HG02588 (cell line): ENCODE data around the gene TFCP2.
A peak's percentile ranks its signal among the peaks of the same experiment; 100 is the strongest.
"Not testable (repeated sequence)": the region's sequence is repeated elsewhere in the genome, so short reads cannot be mapped to it uniquely, and the experiment has no call there.

Source experiments
- ATAC-seq: cut with Tn5 transposase; IDR thresholded peaks from one replicate; pipeline ENCODE4 v1.9.1; 2021; ENCODE audit warnings: mild to moderate bottlenecking, moderate library complexity; ENCODE audit not compliant: unreplicated experiment

The TFCP2 gene

GRCh38 chr12:51085757-51086156 is 87.2 kb downstream of the TFCP2 start:
- no peak for ATAC-seq

- peak; percentile 95 for ATAC-seq
These were observed 89.7 kb downstream of the TFCP2 start, which contains the start of gene CSRNP2 for GRCh38 chr12:51083126-51083833. TSS of gene CSRNP2 (minus strand) at chr12:51083596. CDS start at chr12:51076561, 7,035 bp downstream.

- ATAC-seq: peak; percentile 2
These were observed 90.3 kb downstream of the TFCP2 start for GRCh38 chr12:51082561-51083125.

GRCh38 chr12:51081421-51081820 is 91.5 kb downstream of the TFCP2 start:
- no peak for ATAC-seq

- ATAC-seq: no peak
These were observed 92.8 kb downstream of the TFCP2 start for GRCh38 chr12:51080136-51080535.

GRCh38 chr12:51078866-51079265 is 94.1 kb downstream of the TFCP2 start:
- not testable (repeated sequence) for ATAC-seq

- ATAC-seq: not testable (repeated sequence)
These were observed 94.6 kb downstream of the TFCP2 start for GRCh38 chr12:51078346-51078745.

- ATAC-seq: no peak
These were observed 95.0 kb downstream of the TFCP2 start for GRCh38 chr12:51077930-51078329.

- no peak for ATAC-seq
These were observed 96.6 kb downstream of the TFCP2 start for GRCh38 chr12:51076236-51076930.

GRCh38 chr12:51075390-51075789 is 97.5 kb downstream of the TFCP2 start:
- ATAC-seq: no peak

- ATAC-seq: no peak
These were observed 101.3 kb downstream of the TFCP2 start for GRCh38 chr12:51071663-51072062.

GRCh38 chr12:51070004-51070403 is 102.9 kb downstream of the TFCP2 start:
- ATAC-seq: no peak

- ATAC-seq: no peak
These were observed 105.2 kb downstream of the TFCP2 start for GRCh38 chr12:51067771-51068170.

- no peak for ATAC-seq
These were observed 105.7 kb downstream of the TFCP2 start for GRCh38 chr12:51067229-51067628.

- ATAC-seq: no peak
These were observed 107.4 kb downstream of the TFCP2 start for GRCh38 chr12:51065530-51065929.

- no peak for ATAC-seq
These were observed 110.1 kb downstream of the TFCP2 start for GRCh38 chr12:51062631-51063397.

GRCh38 chr12:51059086-51059485 is 113.8 kb downstream of the TFCP2 start:
- ATAC-seq: no peak

- ATAC-seq: no peak
These were observed 116.7 kb downstream of the TFCP2 start for GRCh38 chr12:51056242-51056641.

GRCh38 chr12:51055060-51055459 is 117.9 kb downstream of the TFCP2 start:
- no peak for ATAC-seq

- ATAC-seq: no peak
These were observed 121.1 kb downstream of the TFCP2 start for GRCh38 chr12:51051787-51052186.

- no peak for ATAC-seq
These were observed 123.4 kb downstream of the TFCP2 start for GRCh38 chr12:51049525-51049924.
